Transverse colon (tissue), 4 donors: ENCODE data around the gene IL4.

ENCODE experiments used
- CTCF ChIP-seq, 5 experiments: fragments of 200-600 bp in 3 of 5; fragments of 450-650 bp in 2 of 5; sonication (generic) in 3 of 5; IDR thresholded peaks; 1 replicate in 2 of 5; 2 replicates in 3 of 5; pipeline ENCODE4 v1.5.1; 2016 to 2017; ENCODE audit warnings: antibody characterized with exemption in 5 of 5, inconsistent platforms in 3 of 5, mild to moderate bottlenecking in 2 of 5, moderate library complexity in 1 of 5
- EP300 ChIP-seq: sonication (generic); formaldehyde crosslinking; IDR thresholded peaks from one replicate; pipeline ENCODE4 v1.6.1; 2017; ENCODE audit warnings: antibody characterized with exemption, low read depth
- POLR2AphosphoS5 ChIP-seq, 3 donors: sonication (generic); formaldehyde crosslinking; IDR thresholded peaks; one replicate each; pipeline ENCODE4 v1.6.1; 2016; ENCODE audit warnings: antibody characterized with exemption in 3 of 3

GRCh38 chr5:132674671-132675506, 1.1 kb downstream of the IL4 start:
- TF ChIP-seq CTCF (IDR thresholded peaks at IDR 0.05) (no peak), POLR2AphosphoS5 (IDR thresholded peaks at IDR 0.05) (no peak), EP300 (no peak)
